GM21737 (cell line): ENCODE measurements around the gene SMYD3.

Experiments used
- ATAC-seq: cut with Tn5 transposase; IDR thresholded peaks from one replicate; pipeline ENCODE4 v1.9.1; 2021; ENCODE audit warnings: mild to moderate bottlenecking, moderate library complexity; ENCODE audit not compliant: unreplicated experiment

The SMYD3 gene

GRCh38 chr1:246281639-246282038 is 225.4 kb downstream of the SMYD3 start:
- ATAC-seq: no peak

- ATAC-seq: no peak
Observed at GRCh38 chr1:246281195-246281594, 225.9 kb downstream of the SMYD3 start.

- ATAC-seq: no peak
Observed at GRCh38 chr1:246280551-246280950, 226.5 kb downstream of the SMYD3 start.

- no peak for ATAC-seq
Observed at GRCh38 chr1:246279402-246279801, 227.7 kb downstream of the SMYD3 start.

- ATAC-seq: no peak
Observed at GRCh38 chr1:246278371-246278770, 228.7 kb downstream of the SMYD3 start.

- no peak for ATAC-seq
Observed at GRCh38 chr1:246275036-246275435, 232.0 kb downstream of the SMYD3 start.

- no peak for ATAC-seq
Observed at GRCh38 chr1:246274186-246274585, 232.9 kb downstream of the SMYD3 start.

GRCh38 chr1:246271516-246271915 is 235.6 kb downstream of the SMYD3 start:
- no peak for ATAC-seq

GRCh38 chr1:246270236-246270635 is 236.8 kb downstream of the SMYD3 start:
- ATAC-seq: no peak

GRCh38 chr1:246269466-246269865 is 237.6 kb downstream of the SMYD3 start:
- ATAC-seq: no peak

GRCh38 chr1:246267896-246268295 is 239.2 kb downstream of the SMYD3 start:
- no peak for ATAC-seq

- ATAC-seq: no peak
Observed at GRCh38 chr1:246267426-246267825, 239.7 kb downstream of the SMYD3 start.

- no peak for ATAC-seq
Observed at GRCh38 chr1:246265481-246265880, 241.6 kb downstream of the SMYD3 start.

- no peak for ATAC-seq
Observed at GRCh38 chr1:246262281-246262680, 244.8 kb downstream of the SMYD3 start.

GRCh38 chr1:246261639-246262038 is 245.4 kb downstream of the SMYD3 start:
- ATAC-seq: no peak

GRCh38 chr1:246258250-246258649 is 248.8 kb downstream of the SMYD3 start:
- no peak for ATAC-seq

GRCh38 chr1:246255773-246256172 is 251.3 kb downstream of the SMYD3 start:
- ATAC-seq: no peak

- no peak for ATAC-seq
Observed at GRCh38 chr1:246254854-246255253, 252.2 kb downstream of the SMYD3 start.

GRCh38 chr1:246246430-246246829 is 260.6 kb downstream of the SMYD3 start:
- no peak for ATAC-seq

- ATAC-seq: no peak
Observed at GRCh38 chr1:246245541-246245940, 261.5 kb downstream of the SMYD3 start.

GRCh38 chr1:246232126-246232525 is 275.0 kb downstream of the SMYD3 start:
- no peak for ATAC-seq

- ATAC-seq: no peak
Observed at GRCh38 chr1:246226041-246226440, 281.0 kb downstream of the SMYD3 start.

- no peak for ATAC-seq
Observed at GRCh38 chr1:246221485-246222255, 285.4 kb downstream of the SMYD3 start.
